PC-3 (cell line): ENCODE results near the gene HSD17B13. TPM values are rescaled to one million over a fixed set of nuclear protein-coding genes. Genes with fewer than 3 reads are reported as not detected.

Source experiments
- ATAC-seq: fragments of 200-7000 bp; cut with Tn5 transposase; 2 replicates; pipeline ENCODE4 v1.9.1; 2020; ENCODE audit warnings: mild to moderate bottlenecking, moderate library complexity
- BruUV-seq: library from RNA; stranded (reverse); fragments of 400-500 nt; replicated peaks from 2 replicates; lab custom pipeline; 2021; lab: Mats Ljungman, UMichigan
- CTCF ChIA-PET: fragments of 300-600 bp; sonication (Branson Sonifier 250); formaldehyde crosslinking; loops from one replicate; lab custom pipeline; 2022; ENCODE audit warnings: antibody characterized with exemption; lab: Charles Lee
- POLR2A ChIA-PET: fragments of 300-600 bp; sonication (Branson Sonifier 250); formaldehyde crosslinking; loops from one replicate; lab custom pipeline; 2022; ENCODE audit warnings: antibody characterized with exemption; ENCODE audit not compliant: unreplicated experiment; lab: Charles Lee
- DNase-seq: peaks from one replicate; pipeline ENCODE4 v3.0.0-alpha.2; 2015
- H2AFZ ChIP-seq: fragments of 300-600 bp; sonication (generic); 2 replicates; pipeline ENCODE4 v1.6.0; 2016; ENCODE audit warnings: antibody characterized with exemption, low read length
- H3F3A ChIP-seq: fragments of 300-600 bp; sonication (generic); one replicate; pipeline ENCODE4 v1.6.0; 2017; ENCODE audit warnings: antibody characterized with exemption, low read length, control low read depth, mild to moderate bottlenecking; ENCODE audit not compliant: unreplicated experiment
- H3K27ac ChIP-seq: fragments of 300-600 bp; sonication (generic); 2 replicates; pipeline ENCODE4 v1.5.1; 2016; ENCODE audit warnings: mild to moderate bottlenecking, low read length
- H3K27me3 ChIP-seq: fragments of 300-600 bp; sonication (generic); 2 replicates; pipeline ENCODE4 v1.6.1; 2016; ENCODE audit warnings: low read length, mixed read lengths
- H3K36me3 ChIP-seq: fragments of 300-600 bp; sonication (generic); 2 replicates; pipeline ENCODE4 v1.6.1; 2016; ENCODE audit warnings: low read depth, mixed run types, low read length, mixed read lengths
- H3K4me1 ChIP-seq: fragments of 300-600 bp; sonication (generic); 2 replicates; pipeline ENCODE4 v1.5.1; 2016; ENCODE audit warnings: low read length; ENCODE audit not compliant: insufficient read depth
- H3K4me2 ChIP-seq: fragments of 300-600 bp; sonication (generic); 2 replicates; pipeline ENCODE4 v1.6.0; 2016; ENCODE audit warnings: low read length
- H3K4me3 ChIP-seq: fragments of 300-600 bp; sonication (generic); 2 replicates; pipeline ENCODE4 v1.5.1; 2016; ENCODE audit warnings: mild to moderate bottlenecking, low read length, mixed read lengths
- H3K79me2 ChIP-seq: fragments of 300-600 bp; sonication (generic); 2 replicates; pipeline ENCODE4 v1.6.1; 2017; ENCODE audit warnings: low read length, mixed read lengths
- H3K9ac ChIP-seq: fragments of 300-600 bp; sonication (generic); 2 replicates; pipeline ENCODE4 v1.6.0; 2016; ENCODE audit warnings: mild to moderate bottlenecking, low read length
- H3K9me2 ChIP-seq: fragments of 300-600 bp; sonication (generic); replicated peaks from 2 replicates; pipeline ENCODE4 v1.6.1; 2016; ENCODE audit warnings: mixed run types, low read length, mixed read lengths
- H3K9me3 ChIP-seq: fragments of 300-600 bp; sonication (generic); 2 replicates; pipeline ENCODE4 v1.6.1; 2016; ENCODE audit warnings: low read length, mixed read lengths
- H4K20me1 ChIP-seq: fragments of 300-600 bp; sonication (generic); 2 replicates; pipeline ENCODE4 v1.6.1; 2016; ENCODE audit warnings: low read length, mixed read lengths
- CTCF ChIP-seq: fragments of 300-600 bp; sonication (generic); conservative IDR thresholded peaks from 2 replicates; pipeline ENCODE4 v1.5.1; 2017; ENCODE audit warnings: antibody characterized with exemption, low read depth, mild to moderate bottlenecking, low read length
- EZH2 ChIP-seq: fragments of 300-600 bp; sonication (generic); IDR thresholded peaks from one replicate; pipeline ENCODE4 v1.6.1; 2017; ENCODE audit warnings: antibody characterized with exemption, mild to moderate bottlenecking, low read length; ENCODE audit not compliant: unreplicated experiment
- EZH2phosphoT487 ChIP-seq: fragments of 300-600 bp; sonication (generic); IDR thresholded peaks from 2 replicates; pipeline ENCODE4 v1.6.1; 2018; ENCODE audit warnings: mild to moderate bottlenecking, antibody characterized with exemption, low read length, borderline replicate concordance
- intact Hi-C: fragments of 100-400 bp; cut with micrococcal nuclease; formaldehyde crosslinking; loops from 2 replicates; pipeline ENCODE4 v1.9.0; 2023
- total RNA-seq: library from RNA; depleted of rRNA; stranded (reverse); fragments of >200 nt; gene quantifications from 2 replicates; pipeline ENCODE4 v1.2.3, GENCODE V29; 2014

The HSD17B13 gene
- total RNA-seq, 1 experiment from 2014 or later: 0.18 TPM

DNA sequence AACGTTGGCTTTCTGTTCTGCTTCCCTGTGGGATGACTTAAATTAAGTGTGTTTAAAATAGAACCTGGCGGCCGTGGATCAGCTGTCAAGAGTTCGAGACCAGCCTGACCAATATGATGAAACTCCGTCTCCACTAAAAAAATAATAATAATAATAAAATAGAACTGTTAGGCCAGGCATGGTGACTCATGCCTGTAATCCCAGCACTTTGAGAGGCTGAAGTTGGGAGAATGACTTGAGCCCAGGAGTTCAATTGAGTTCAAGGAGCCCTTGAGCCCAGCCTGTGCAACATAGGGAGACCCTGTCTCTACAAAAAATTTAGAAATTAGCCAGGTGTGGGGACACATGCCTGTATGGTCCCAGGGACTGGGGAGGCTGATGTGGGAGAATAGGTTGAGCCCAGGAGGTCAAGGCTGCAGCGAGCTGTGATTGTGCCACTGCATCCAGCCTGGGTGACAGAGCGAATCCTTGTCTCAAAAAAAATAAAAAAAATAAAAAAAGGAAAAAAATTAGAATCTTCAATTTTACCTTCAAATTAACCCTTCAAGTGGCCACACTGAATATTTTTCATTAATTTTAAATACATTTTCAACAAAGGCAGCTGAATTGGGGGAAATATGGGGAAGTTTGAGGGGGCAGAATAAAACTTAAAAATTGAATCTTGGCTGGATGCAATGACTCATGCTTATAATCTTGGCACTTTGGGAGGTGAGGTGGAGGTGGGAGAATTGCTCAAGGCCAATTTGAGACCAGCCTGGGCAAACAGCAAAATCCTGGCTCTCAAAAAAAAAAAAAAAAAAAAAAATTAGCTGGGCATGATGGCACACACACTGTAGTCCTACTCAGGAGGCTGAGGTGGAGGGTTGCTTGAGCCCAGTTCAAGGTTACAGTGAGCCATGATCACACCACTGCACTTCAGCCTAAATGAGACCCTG lies 31.8 kb upstream of the HSD17B13 start:
- Histone ChIP-seq H3K79me2 (no peaks in the 10 kb centered on the region), H4K20me1 (no peaks in the 10 kb centered on the region), H3K9ac (no peak overlapping the region), H3K36me3 (no peaks in the 10 kb centered on the region), H3K27ac (no peak overlapping the region), H3K9me2 (no peaks in the 10 kb centered on the region), H3K4me2 (no peak overlapping the region), H3K4me3 (no peak overlapping the region), H3K27me3 (no peaks in the 10 kb centered on the region), H3K4me1 (peaks cover 20% of the 10 kb centered on the region), H3K9me3 (no peaks in the 10 kb centered on the region), H2AFZ (no peak overlapping the region), H3F3A (no peaks in the 10 kb centered on the region)
- CTCF ChIA-PET: no interaction called here
- peak; percentile 5 for DNase-seq
- intact Hi-C loops: loop anchor here (5.0 kb wide), 2 partner anchors 113 to 483 kb away; no protein-coding TSS in a partner anchor
- BruUV-seq: no TSS peak
- POLR2A ChIA-PET: interaction anchor here (0.7 kb wide), 1 partner anchor 115 kb away, joined by 23 read pairs; no protein-coding TSS in a partner anchor
- ATAC-seq: peak; percentile 40; the same call in 1 of the 2 replicates
- TF ChIP-seq EZH2phosphoT487 (no peak), EZH2 (no peak), CTCF (no peak)

GRCh38 chr4:87353592-87353991 lies 30.9 kb upstream of the HSD17B13 start:
- ATAC-seq: peak; percentile 61
- Histone ChIP-seq H3K4me2 (no peak overlapping the region), H3K36me3 (no peaks in the 10 kb centered on the region), H3K9me3 (no peaks in the 10 kb centered on the region), H3K4me3 (no peak overlapping the region), H3K4me1 (peaks cover 20% of the 10 kb centered on the region), H3K9ac (no peak overlapping the region), H4K20me1 (no peaks in the 10 kb centered on the region), H3K79me2 (no peaks in the 10 kb centered on the region), H3K9me2 (no peaks in the 10 kb centered on the region), H3K27me3 (no peaks in the 10 kb centered on the region), H3K27ac (no peak overlapping the region), H3F3A (no peaks in the 10 kb centered on the region), H2AFZ (no peak overlapping the region)
- CTCF ChIA-PET: no interaction called here
- intact Hi-C loops: loop anchor here (5.0 kb wide), 1 partner anchor 484 kb away; no protein-coding TSS in a partner anchor
- DNase-seq: peak; percentile 67
- no peak for TF ChIP-seq EZH2phosphoT487
- TF ChIP-seq EZH2: no peak
- peak; percentile 76 for TF ChIP-seq CTCF
- BruUV-seq: no TSS peak
- POLR2A ChIA-PET: no interaction called here

DNA sequence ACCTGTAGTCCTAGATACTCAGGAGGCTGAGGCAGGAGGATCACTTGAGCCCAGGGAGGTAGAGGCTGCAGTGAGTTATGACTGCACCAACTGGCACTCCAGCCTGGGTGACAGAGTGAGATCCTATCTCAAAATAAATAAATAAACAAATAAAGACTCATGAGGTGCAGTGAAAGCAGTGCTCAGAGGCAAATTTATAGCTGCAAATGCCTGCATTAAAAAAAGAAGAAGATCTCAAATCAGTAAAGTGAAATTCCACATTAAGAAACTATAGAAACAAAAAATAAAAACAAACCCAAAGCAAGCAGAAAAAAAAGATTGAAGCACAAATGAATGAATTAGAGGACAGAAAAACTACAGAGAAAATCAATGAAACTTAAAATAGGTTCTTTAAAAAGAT lies 22.5 kb upstream of the HSD17B13 start:
- ATAC-seq (no peak), DNase-seq (no peak)
- no peak overlapping the region for H3K4me3 ChIP-seq
- intact Hi-C loops: no loop called here
- H3K9me3 ChIP-seq: no peaks in the 10 kb centered on the region
- POLR2A ChIA-PET: interaction anchor here (0.6 kb wide), 1 partner anchor 1681 kb away, joined by 3 read pairs; no protein-coding TSS in a partner anchor
- H3F3A ChIP-seq: no peaks in the 10 kb centered on the region
- no peaks in the 10 kb centered on the region for H3K27me3 ChIP-seq
- H4K20me1 ChIP-seq: no peaks in the 10 kb centered on the region
- no peak overlapping the region for H2AFZ ChIP-seq
- no TSS peak for BruUV-seq
- H3K36me3 ChIP-seq: no peaks in the 10 kb centered on the region
- no peak overlapping the region for H3K4me2 ChIP-seq
- no peaks in the 10 kb centered on the region for H3K4me1 ChIP-seq
- no peak overlapping the region for H3K27ac ChIP-seq
- H3K79me2 ChIP-seq: no peaks in the 10 kb centered on the region
- no peak overlapping the region for H3K9ac ChIP-seq
- CTCF ChIA-PET: no interaction called here
- no peaks in the 10 kb centered on the region for H3K9me2 ChIP-seq
- no peak for TF ChIP-seq EZH2
- TF ChIP-seq CTCF: no peak
- no peak for TF ChIP-seq EZH2phosphoT487
